ENCODE data around the gene FAAP20. TPM values are rescaled to one million over a fixed set of nuclear protein-coding genes. Genes with fewer than 3 reads are reported as not detected.

Gene FAAP20
- total and polyA plus RNA-seq, 10 of the 15 experiments (the other 5 are each of a cell fraction or from before 2014, with no cell fraction given): 0.79 to 91.8 (median 20.9) TPM

DNA sequence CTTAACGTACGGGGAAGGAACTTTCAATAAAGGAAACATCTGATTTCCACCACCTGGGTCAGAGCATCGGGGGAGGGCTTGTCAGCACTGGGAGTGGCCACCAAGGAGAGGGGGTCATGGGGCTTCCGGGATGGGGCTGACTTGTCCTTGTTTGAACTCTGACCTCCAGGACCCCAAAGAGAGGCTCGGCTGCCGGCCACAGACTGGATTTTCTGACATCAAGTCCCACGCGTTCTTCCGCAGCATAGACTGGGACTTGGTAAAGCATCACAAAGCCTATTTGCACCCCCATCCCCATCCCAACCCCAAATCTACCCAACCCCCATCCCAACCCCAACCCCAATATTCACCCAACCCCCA lies 19.5 kb downstream of the FAAP20 start:
- H3K4me3 ChIP-seq: no peak overlapping the region
- no peak overlapping the region for H3K4me2 ChIP-seq (ENCODE audit: control insufficient read depth, insufficient read depth)

DNA sequence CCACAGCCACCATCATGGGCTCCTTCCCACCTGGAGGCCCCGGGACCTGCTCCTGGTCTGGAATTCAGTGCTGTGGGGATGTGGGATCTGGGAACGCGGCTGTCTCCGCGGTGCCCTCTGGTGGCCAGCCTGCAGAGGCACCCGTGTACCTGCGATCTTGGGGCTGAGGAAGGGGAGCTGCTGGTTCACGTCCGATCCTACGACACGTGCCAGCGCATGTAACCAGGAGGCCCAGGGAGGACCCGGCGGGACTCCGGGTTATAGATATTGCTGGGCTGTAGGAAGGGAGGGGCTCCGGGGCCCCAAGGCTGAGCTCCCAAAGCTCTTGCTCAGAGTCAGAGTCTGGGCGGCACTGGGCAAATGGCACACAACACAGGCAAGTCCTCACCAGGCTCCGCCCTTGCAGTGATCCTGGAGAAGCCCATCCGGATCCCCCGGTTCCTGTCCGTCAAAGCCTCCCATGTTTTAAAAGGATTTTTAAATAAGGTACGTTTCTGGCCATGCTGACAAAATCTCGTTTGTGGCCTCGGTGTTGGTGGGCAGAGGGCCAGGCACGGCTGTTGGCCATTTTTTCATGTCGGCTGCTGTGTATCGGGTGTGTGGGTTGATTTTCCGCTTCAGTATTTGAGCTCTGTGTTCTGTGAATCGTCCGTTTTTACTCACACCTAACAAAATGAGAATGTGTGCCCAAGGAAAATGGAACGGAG lies 20.1 kb downstream of the FAAP20 start:
- intact Hi-C loops (cut with micrococcal nuclease; ENCODE audit: unreplicated experiment) (loop anchor here (5.0 kb wide), 1 partner anchor 212 kb away; no protein-coding TSS in a partner anchor), in situ Hi-C loops (cut with MboI) (no loop called here)
- DNase-seq (ENCODE audit: low read depth, low spot score): no peak
- Histone ChIP-seq H3K4me3 (no peak overlapping the region), H3K9ac (ENCODE audit: control insufficient read depth, insufficient read depth, low read length) (no peak overlapping the region), H3K4me2 (ENCODE audit: control insufficient read depth, insufficient read depth) (no peak overlapping the region), H3K27me3 (replicated peaks in 1 of 2; ENCODE audit: control insufficient read depth in 2 of 2, insufficient read depth in 2 of 2, low read length in 1 of 2) (no peaks in the 10 kb centered on the region), H4K20me1 (ENCODE audit: control insufficient read depth, insufficient read depth) (no peaks in the 10 kb centered on the region), H3K9me3 (replicated peaks; ENCODE audit: control insufficient read depth, insufficient read depth, low read length) (no peaks in the 10 kb centered on the region), H3K27ac (ENCODE audit: control insufficient read depth, insufficient read depth) (no peak overlapping the region), H2AFZ (ENCODE audit: control insufficient read depth, low read depth, low read length) (no peak overlapping the region), H3K4me1 (ENCODE audit: control insufficient read depth, insufficient read depth, low read length) (no peaks in the 10 kb centered on the region), H3K79me2 (ENCODE audit: control insufficient read depth, insufficient read depth, low read length) (no peaks in the 10 kb centered on the region), H3K36me3 (ENCODE audit: control insufficient read depth in 2 of 2, insufficient read depth in 2 of 2, low read length in 1 of 2) (no peaks in the 10 kb centered on the region)
- 39% methylated on average over 31 of the region's 31 CpGs for whole genome bisulfite sequencing (ENCODE audit: insufficient coverage, insufficient replicate concordance, low lambda C conversion rate, missing lambda C conversion rate)
- ChIA-PET RAD21 (ENCODE audit: unreplicated experiment) (no interaction called here), CTCF (interaction anchor here (1.0 to 1.4 kb wide), 7 partner anchors 9 to 215 kb away, joined by 3 to 5 read pairs (median 3); partner anchors contain the start of gene FAAP20), SMC1A (ENCODE audit: uncharacterized antibody, unreplicated experiment) (interaction anchor here (1.3 kb wide), 1 partner anchor 82 kb away, joined by 3 read pairs; no protein-coding TSS in a partner anchor), POLR2A (no interaction called here)
- TF ChIP-seq, protein P1, sequence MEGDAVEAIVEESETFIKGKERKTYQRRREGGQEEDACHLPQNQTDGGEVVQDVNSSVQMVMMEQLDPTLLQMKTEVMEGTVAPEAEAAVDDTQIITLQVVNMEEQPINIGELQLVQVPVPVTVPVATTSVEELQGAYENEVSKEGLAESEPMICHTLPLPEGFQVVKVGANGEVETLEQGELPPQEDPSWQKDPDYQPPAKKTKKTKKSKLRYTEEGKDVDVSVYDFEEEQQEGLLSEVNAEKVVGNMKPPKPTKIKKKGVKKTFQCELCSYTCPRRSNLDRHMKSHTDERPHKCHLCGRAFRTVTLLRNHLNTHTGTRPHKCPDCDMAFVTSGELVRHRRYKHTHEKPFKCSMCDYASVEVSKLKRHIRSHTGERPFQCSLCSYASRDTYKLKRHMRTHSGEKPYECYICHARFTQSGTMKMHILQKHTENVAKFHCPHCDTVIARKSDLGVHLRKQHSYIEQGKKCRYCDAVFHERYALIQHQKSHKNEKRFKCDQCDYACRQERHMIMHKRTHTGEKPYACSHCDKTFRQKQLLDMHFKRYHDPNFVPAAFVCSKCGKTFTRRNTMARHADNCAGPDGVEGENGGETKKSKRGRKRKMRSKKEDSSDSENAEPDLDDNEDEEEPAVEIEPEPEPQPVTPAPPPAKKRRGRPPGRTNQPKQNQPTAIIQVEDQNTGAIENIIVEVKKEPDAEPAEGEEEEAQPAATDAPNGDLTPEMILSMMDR (IDR thresholded peaks at IDR 0.05 in 2 of 3, conservative IDR thresholded peaks at IDR 0.05 in 1 of 3; ENCODE audit: control insufficient read depth in 2 of 3, extremely low read depth in 1 of 3, insufficient read depth in 1 of 3, low read depth in 3 of 3, low read length in 3 of 3): peak; percentile 73 to 93 (median 79)
- TF ChIP-seq HDAC6 (IDR thresholded peaks at IDR 0.05; ENCODE audit: unreplicated experiment) (no peak), BHLHE40 (IDR thresholded peaks at IDR 0.05; ENCODE audit: borderline replicate concordance in 1 of 2, low read depth in 2 of 2, low read length in 1 of 2) (peak in 1 of 2 experiments; percentile 30; a peak in 2 of 4 replicates), SMC3 (IDR thresholded peaks at IDR 0.05; ENCODE audit: borderline replicate concordance, low read length) (peak; percentile 54)
- peak; percentile 73 for ATAC-seq
- FAIRE-seq: no peak
- no TSS peak for BruUV-seq (replicated peaks)

More for the DNA sequence above, 19.5 kb downstream of the FAAP20 start:
- no peaks in the 10 kb centered on the region for H3K27me3 ChIP-seq (replicated peaks in 1 of 2; ENCODE audit: control insufficient read depth in 2 of 2, insufficient read depth in 2 of 2, low read length in 1 of 2)
- RAD21 ChIA-PET (ENCODE audit: unreplicated experiment): no interaction called here
- no peak overlapping the region for H2AFZ ChIP-seq (ENCODE audit: control insufficient read depth, low read depth, low read length)
- POLR2A ChIA-PET: no interaction called here
- CTCF ChIA-PET: interaction anchor here (1.0 to 1.6 kb wide), 7 partner anchors 9 to 215 kb away, joined by 3 to 5 read pairs (median 3); no protein-coding TSS in a partner anchor
- no peak overlapping the region for H3K27ac ChIP-seq (ENCODE audit: control insufficient read depth, insufficient read depth)
- no peak for FAIRE-seq
- no TSS peak for BruUV-seq (replicated peaks)
- intact Hi-C loops (cut with micrococcal nuclease; ENCODE audit: unreplicated experiment): no loop called here
- 88% methylated on average over 9 of the region's 9 CpGs for WGBS (ENCODE audit: insufficient coverage, insufficient replicate concordance, low lambda C conversion rate, missing lambda C conversion rate)
- H4K20me1 ChIP-seq (ENCODE audit: control insufficient read depth, insufficient read depth): no peaks in the 10 kb centered on the region
- H3K9ac ChIP-seq (ENCODE audit: control insufficient read depth, insufficient read depth, low read length): no peak overlapping the region
- no peaks in the 10 kb centered on the region for H3K79me2 ChIP-seq (ENCODE audit: control insufficient read depth, insufficient read depth, low read length)
- no peak for ATAC-seq
- no peaks in the 10 kb centered on the region for H3K9me3 ChIP-seq (replicated peaks; ENCODE audit: control insufficient read depth, insufficient read depth, low read length)
- in situ Hi-C loops (cut with MboI): no loop called here
- H3K4me1 ChIP-seq (ENCODE audit: control insufficient read depth, insufficient read depth, low read length): no peaks in the 10 kb centered on the region
- no peak for DNase-seq (ENCODE audit: low read depth, low spot score)
- SMC1A ChIA-PET (ENCODE audit: uncharacterized antibody, unreplicated experiment): interaction anchor here (1.3 kb wide), 1 partner anchor 82 kb away, joined by 3 read pairs; no protein-coding TSS in a partner anchor
- H3K36me3 ChIP-seq (ENCODE audit: control insufficient read depth in 2 of 2, insufficient read depth in 2 of 2, low read length in 1 of 2): no peaks in the 10 kb centered on the region
- TF ChIP-seq MXI1 (IDR thresholded peaks at IDR 0.05; ENCODE audit: low read depth, low read length) (no peak), SRF (IDR thresholded peaks at IDR 0.05; ENCODE audit: low read depth in 2 of 2, low read length in 2 of 2) (no peak)

All from GM12878 (cell line).